ENCODE measurements around the gene SMCR8.

The SMCR8 gene, protein sequence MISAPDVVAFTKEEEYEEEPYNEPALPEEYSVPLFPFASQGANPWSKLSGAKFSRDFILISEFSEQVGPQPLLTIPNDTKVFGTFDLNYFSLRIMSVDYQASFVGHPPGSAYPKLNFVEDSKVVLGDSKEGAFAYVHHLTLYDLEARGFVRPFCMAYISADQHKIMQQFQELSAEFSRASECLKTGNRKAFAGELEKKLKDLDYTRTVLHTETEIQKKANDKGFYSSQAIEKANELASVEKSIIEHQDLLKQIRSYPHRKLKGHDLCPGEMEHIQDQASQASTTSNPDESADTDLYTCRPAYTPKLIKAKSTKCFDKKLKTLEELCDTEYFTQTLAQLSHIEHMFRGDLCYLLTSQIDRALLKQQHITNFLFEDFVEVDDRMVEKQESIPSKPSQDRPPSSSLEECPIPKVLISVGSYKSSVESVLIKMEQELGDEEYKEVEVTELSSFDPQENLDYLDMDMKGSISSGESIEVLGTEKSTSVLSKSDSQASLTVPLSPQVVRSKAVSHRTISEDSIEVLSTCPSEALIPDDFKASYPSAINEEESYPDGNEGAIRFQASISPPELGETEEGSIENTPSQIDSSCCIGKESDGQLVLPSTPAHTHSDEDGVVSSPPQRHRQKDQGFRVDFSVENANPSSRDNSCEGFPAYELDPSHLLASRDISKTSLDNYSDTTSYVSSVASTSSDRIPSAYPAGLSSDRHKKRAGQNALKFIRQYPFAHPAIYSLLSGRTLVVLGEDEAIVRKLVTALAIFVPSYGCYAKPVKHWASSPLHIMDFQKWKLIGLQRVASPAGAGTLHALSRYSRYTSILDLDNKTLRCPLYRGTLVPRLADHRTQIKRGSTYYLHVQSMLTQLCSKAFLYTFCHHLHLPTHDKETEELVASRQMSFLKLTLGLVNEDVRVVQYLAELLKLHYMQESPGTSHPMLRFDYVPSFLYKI
- long read RNA-seq, partial matches to known transcripts = 0 of 1 reads
- long read RNA-seq, other reads (novel, unspliced or antisense) = 1 of 1 reads

DNA sequence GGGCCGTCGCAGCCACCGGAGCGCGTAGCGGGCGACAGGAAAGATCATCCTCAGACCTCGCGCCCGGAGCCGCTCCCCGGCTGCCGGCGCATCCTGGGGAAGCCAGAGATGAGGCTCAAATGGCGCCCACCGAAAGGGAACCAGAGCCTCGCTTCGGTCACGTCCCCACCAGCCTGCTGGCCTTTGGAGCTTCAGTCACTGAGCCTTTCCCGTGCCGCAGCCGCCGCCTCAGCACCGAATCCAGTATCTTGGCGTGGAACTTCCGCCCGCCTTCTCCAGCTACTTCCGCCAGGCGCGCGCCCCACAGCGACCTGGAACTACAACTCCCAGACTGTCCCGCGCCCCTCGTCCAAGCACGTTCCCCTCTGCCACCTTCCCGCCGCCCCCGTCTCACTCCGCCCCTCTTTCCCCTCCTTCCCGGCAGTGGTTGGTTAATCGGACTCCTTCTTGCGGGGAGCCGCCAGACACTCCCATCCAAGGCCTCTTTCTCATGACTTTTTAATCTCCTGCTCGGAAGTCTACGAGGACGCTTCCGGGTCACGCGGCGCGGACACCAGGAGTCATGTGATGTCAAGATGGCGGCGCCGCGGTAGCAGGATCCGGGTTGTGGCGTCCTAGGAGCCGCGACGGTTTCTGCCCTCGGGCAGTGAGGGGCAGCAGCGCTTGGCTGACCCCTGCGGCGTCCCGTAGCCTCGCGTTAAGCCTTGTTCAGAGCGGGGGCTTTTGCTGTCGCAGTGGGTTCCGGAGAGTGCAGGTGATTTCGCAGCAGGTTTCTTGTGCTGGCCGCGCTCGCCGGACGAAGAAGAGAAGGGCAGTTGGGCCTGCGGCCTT lies at the start of gene SMCR8, which contains the start of gene TOP3A:
SMCR8 (plus strand) TSS at position 563 of the 831 bp plus-strand sequence. CDS start 497 bp downstream, outside the sequence.
TOP3A (minus strand) TSS at position 264 of the 831 bp plus-strand sequence; CDS start at position 48, 216 bp downstream.
- peak; percentile 84 to 93 for DNase-seq (ENCODE audit: low read depth in 1 of 2, low spot score in 1 of 2)
- no peaks in the 10 kb centered on the region for H3K27me3 ChIP-seq (ENCODE audit: insufficient read depth, poor library complexity, severe bottlenecking)
- TF ChIP-seq, protein P1, sequence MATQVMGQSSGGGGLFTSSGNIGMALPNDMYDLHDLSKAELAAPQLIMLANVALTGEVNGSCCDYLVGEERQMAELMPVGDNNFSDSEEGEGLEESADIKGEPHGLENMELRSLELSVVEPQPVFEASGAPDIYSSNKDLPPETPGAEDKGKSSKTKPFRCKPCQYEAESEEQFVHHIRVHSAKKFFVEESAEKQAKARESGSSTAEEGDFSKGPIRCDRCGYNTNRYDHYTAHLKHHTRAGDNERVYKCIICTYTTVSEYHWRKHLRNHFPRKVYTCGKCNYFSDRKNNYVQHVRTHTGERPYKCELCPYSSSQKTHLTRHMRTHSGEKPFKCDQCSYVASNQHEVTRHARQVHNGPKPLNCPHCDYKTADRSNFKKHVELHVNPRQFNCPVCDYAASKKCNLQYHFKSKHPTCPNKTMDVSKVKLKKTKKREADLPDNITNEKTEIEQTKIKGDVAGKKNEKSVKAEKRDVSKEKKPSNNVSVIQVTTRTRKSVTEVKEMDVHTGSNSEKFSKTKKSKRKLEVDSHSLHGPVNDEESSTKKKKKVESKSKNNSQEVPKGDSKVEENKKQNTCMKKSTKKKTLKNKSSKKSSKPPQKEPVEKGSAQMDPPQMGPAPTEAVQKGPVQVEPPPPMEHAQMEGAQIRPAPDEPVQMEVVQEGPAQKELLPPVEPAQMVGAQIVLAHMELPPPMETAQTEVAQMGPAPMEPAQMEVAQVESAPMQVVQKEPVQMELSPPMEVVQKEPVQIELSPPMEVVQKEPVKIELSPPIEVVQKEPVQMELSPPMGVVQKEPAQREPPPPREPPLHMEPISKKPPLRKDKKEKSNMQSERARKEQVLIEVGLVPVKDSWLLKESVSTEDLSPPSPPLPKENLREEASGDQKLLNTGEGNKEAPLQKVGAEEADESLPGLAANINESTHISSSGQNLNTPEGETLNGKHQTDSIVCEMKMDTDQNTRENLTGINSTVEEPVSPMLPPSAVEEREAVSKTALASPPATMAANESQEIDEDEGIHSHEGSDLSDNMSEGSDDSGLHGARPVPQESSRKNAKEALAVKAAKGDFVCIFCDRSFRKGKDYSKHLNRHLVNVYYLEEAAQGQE (IDR thresholded peaks at IDR 0.05; ENCODE audit: insufficient replicate concordance, low read depth) = peak; percentile 62
- TF ChIP-seq GABPA (IDR thresholded peaks at IDR 0.05; ENCODE audit: low read depth) (peak; percentile 76), SPI1 (IDR thresholded peaks at IDR 0.05; ENCODE audit: borderline replicate concordance, low read depth) (no peak)
- H3K4me3 ChIP-seq (replicated peaks; ENCODE audit: insufficient read depth, low read length) = peak within 1 kb of the TSS; percentile 63
- peak within 1 kb of the TSS; percentile 96 for H3K27ac ChIP-seq (replicated peaks)

DNA sequence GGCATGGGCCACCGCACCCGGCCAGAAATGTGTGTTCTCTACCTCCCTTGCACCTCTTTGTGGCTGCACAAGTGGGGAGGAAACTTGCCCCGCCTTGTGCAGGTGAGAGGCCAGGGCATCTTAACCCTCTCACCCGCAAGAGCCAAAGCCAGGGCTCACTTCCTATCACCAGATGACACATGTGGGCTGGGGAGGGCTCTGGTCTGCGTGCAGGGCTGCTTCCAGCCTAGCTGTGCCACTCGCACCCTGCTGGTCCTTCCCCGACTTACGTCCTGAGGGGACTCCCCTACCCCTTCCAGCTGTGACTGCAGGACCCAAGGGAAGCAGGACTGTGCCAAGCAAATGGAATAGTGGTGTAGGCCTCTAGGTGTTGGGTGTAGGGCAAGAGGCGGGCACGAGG lies 47.7 kb upstream of the SMCR8 start:
- no peak for DNase-seq (ENCODE audit: low read depth in 1 of 2, low spot score in 1 of 2)
- H3K27ac ChIP-seq (replicated peaks) = no peak overlapping the region
- TF ChIP-seq, protein P2, sequence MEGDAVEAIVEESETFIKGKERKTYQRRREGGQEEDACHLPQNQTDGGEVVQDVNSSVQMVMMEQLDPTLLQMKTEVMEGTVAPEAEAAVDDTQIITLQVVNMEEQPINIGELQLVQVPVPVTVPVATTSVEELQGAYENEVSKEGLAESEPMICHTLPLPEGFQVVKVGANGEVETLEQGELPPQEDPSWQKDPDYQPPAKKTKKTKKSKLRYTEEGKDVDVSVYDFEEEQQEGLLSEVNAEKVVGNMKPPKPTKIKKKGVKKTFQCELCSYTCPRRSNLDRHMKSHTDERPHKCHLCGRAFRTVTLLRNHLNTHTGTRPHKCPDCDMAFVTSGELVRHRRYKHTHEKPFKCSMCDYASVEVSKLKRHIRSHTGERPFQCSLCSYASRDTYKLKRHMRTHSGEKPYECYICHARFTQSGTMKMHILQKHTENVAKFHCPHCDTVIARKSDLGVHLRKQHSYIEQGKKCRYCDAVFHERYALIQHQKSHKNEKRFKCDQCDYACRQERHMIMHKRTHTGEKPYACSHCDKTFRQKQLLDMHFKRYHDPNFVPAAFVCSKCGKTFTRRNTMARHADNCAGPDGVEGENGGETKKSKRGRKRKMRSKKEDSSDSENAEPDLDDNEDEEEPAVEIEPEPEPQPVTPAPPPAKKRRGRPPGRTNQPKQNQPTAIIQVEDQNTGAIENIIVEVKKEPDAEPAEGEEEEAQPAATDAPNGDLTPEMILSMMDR (IDR thresholded peaks at IDR 0.05; ENCODE audit: insufficient read depth, low read length) = no peak
- TF ChIP-seq SPI1 (IDR thresholded peaks at IDR 0.05; ENCODE audit: borderline replicate concordance, low read depth) (no peak), GABPA (IDR thresholded peaks at IDR 0.05; ENCODE audit: low read depth) (no peak), POLR2AphosphoS5 (IDR thresholded peaks at IDR 0.05; ENCODE audit: low read depth) (no peak)
- TF ChIP-seq, protein P1 (IDR thresholded peaks at IDR 0.05; ENCODE audit: insufficient replicate concordance, low read depth) = no peak
- H3K27me3 ChIP-seq (ENCODE audit: insufficient read depth, poor library complexity, severe bottlenecking) = no peaks in the 10 kb centered on the region
- no peak overlapping the region for H3K4me3 ChIP-seq (replicated peaks; ENCODE audit: insufficient read depth, low read length)

DNA sequence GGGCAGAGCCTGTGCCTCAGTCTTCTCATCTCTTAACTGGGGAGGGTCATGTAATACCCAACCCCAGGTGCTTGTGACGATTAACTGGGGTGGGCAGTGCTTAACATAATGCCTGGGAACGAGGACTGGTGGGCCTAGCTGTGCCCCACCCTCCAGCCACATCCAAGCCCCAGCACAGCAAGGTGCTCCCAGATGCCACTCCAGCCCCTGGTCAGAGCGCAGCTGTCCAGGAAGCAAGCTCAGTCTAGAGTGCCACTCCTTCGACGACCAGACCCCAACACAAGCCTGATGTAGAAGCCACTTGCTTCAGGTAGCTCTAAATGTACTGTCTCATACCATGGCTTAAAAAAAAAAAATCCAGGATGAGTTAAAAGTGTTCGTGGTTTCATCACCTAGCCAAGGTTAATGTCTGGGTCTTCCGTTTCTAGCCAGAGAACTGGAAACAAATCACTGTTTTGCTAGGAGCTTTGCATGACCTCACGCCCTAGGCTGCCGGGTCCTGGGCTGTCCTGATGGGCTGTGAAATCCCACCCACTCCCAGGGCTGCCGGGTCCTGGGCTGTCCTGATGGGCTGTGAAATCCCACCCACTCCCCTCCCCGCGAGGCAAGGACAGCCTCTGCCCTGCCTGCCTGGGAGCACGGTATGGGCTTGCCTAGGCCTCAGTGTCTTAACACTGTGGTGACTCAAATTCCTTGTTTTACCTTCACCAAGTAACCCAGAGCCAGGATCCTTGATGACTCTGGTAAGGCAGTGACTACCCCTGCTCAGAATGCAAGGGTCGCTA lies 47.0 kb upstream of the SMCR8 start:
- DNase-seq (ENCODE audit: low read depth in 1 of 2, low spot score in 1 of 2) = no peak
- Histone ChIP-seq H3K27me3 (ENCODE audit: insufficient read depth, poor library complexity, severe bottlenecking) (no peaks in the 10 kb centered on the region), H3K4me3 (replicated peaks; ENCODE audit: insufficient read depth, low read length) (no peak overlapping the region), H3K27ac (replicated peaks) (no peak overlapping the region)
- TF ChIP-seq, protein P1 (IDR thresholded peaks at IDR 0.05; ENCODE audit: insufficient replicate concordance, low read depth) = no peak

Data from HL-60 (cell line).